ENCODE measurements around the gene BPIFB1.

Gene BPIFB1

GRCh38 chr20:33267701-33268100, 15.3 kb upstream of the BPIFB1 start:
- Histone ChIP-seq H3K4me3 (ENCODE audit: low read length) (no peak overlapping the region), H3K36me3 (replicated peaks; ENCODE audit: low read depth, low read length) (no peaks in the 10 kb centered on the region), H3K27ac (ENCODE audit: low read length) (no peak overlapping the region), H3K4me1 (ENCODE audit: low read length) (no peaks in the 10 kb centered on the region), H3K27me3 (ENCODE audit: low read depth, low read length) (peaks cover 32% of the 10 kb centered on the region), H3K4me2 (ENCODE audit: low read length) (no peak overlapping the region), H3K9ac (ENCODE audit: low read length) (no peak overlapping the region), H4K20me1 (ENCODE audit: insufficient read depth, low read length) (no peaks in the 10 kb centered on the region), H3K9me3 (ENCODE audit: insufficient read depth, low read length) (0 out of 2 replicates have a peak, but pooled peaks cover 2% of the 10 kb centered on the region), H2AFZ (ENCODE audit: low read depth, low read length) (no peak overlapping the region), H3K79me2 (ENCODE audit: low read length) (no peaks in the 10 kb centered on the region)
- TF ChIP-seq CTCF (IDR thresholded peaks at IDR 0.05; ENCODE audit: low read depth, low read length) (no peak), EZH2phosphoT487 (IDR thresholded peaks at IDR 0.05; ENCODE audit: low read depth) (no peak)

- Histone ChIP-seq H3K9me3 (ENCODE audit: insufficient read depth, low read length) (no peaks in the 10 kb centered on the region), H3K79me2 (ENCODE audit: low read length) (no peaks in the 10 kb centered on the region), H3K4me1 (ENCODE audit: low read length) (no peaks in the 10 kb centered on the region), H3K27me3 (ENCODE audit: low read depth, low read length) (peaks cover 14% of the 10 kb centered on the region), H2AFZ (ENCODE audit: low read depth, low read length) (no peak overlapping the region), H3K4me3 (ENCODE audit: low read length) (no peak overlapping the region), H3K9ac (ENCODE audit: low read length) (no peak overlapping the region), H3K4me2 (ENCODE audit: low read length) (no peak overlapping the region), H4K20me1 (ENCODE audit: insufficient read depth, low read length) (no peaks in the 10 kb centered on the region), H3K27ac (ENCODE audit: low read length) (no peak overlapping the region), H3K36me3 (replicated peaks; ENCODE audit: low read depth, low read length) (no peaks in the 10 kb centered on the region)
- TF ChIP-seq EZH2phosphoT487 (IDR thresholded peaks at IDR 0.05; ENCODE audit: low read depth): no peak
- TF ChIP-seq CTCF (IDR thresholded peaks at IDR 0.05; ENCODE audit: low read depth, low read length): no peak
Measured at GRCh38 chr20:33272155-33272873, 10.7 kb upstream of the BPIFB1 start.

GRCh38 chr20:33273117-33273851, 9.7 kb upstream of the BPIFB1 start:
- no peak overlapping the region for H3K9ac ChIP-seq (ENCODE audit: low read length)
- H2AFZ ChIP-seq (ENCODE audit: low read depth, low read length): no peak overlapping the region
- no peaks in the 10 kb centered on the region for H3K36me3 ChIP-seq (replicated peaks; ENCODE audit: low read depth, low read length)
- peaks cover 22% of the 10 kb centered on the region for H3K27me3 ChIP-seq (ENCODE audit: low read depth, low read length)
- TF ChIP-seq CTCF (IDR thresholded peaks at IDR 0.05; ENCODE audit: low read depth, low read length): no peak
- TF ChIP-seq EZH2phosphoT487 (IDR thresholded peaks at IDR 0.05; ENCODE audit: low read depth): no peak
- H3K79me2 ChIP-seq (ENCODE audit: low read length): no peaks in the 10 kb centered on the region
- no peaks in the 10 kb centered on the region for H3K9me3 ChIP-seq (ENCODE audit: insufficient read depth, low read length)
- H3K27ac ChIP-seq (ENCODE audit: low read length): no peak overlapping the region
- no peak overlapping the region for H3K4me2 ChIP-seq (ENCODE audit: low read length)
- no peaks in the 10 kb centered on the region for H3K4me1 ChIP-seq (ENCODE audit: low read length)
- H4K20me1 ChIP-seq (ENCODE audit: insufficient read depth, low read length): no peaks in the 10 kb centered on the region
- H3K4me3 ChIP-seq (ENCODE audit: low read length): no peak overlapping the region

GRCh38 chr20:33275215-33275614, 7.8 kb upstream of the BPIFB1 start:
- no peak overlapping the region for H3K4me3 ChIP-seq (ENCODE audit: low read length)
- no peaks in the 10 kb centered on the region for H4K20me1 ChIP-seq (ENCODE audit: insufficient read depth, low read length)
- H3K36me3 ChIP-seq (replicated peaks; ENCODE audit: low read depth, low read length): no peaks in the 10 kb centered on the region
- H3K79me2 ChIP-seq (ENCODE audit: low read length): no peaks in the 10 kb centered on the region
- no peak for TF ChIP-seq CTCF (IDR thresholded peaks at IDR 0.05; ENCODE audit: low read depth, low read length)
- TF ChIP-seq EZH2phosphoT487 (IDR thresholded peaks at IDR 0.05; ENCODE audit: low read depth): no peak
- no peak overlapping the region for H3K27ac ChIP-seq (ENCODE audit: low read length)
- no peak overlapping the region for H2AFZ ChIP-seq (ENCODE audit: low read depth, low read length)
- no peak overlapping the region for H3K9ac ChIP-seq (ENCODE audit: low read length)
- no peaks in the 10 kb centered on the region for H3K4me1 ChIP-seq (ENCODE audit: low read length)
- H3K9me3 ChIP-seq (ENCODE audit: insufficient read depth, low read length): no peaks in the 10 kb centered on the region
- H3K4me2 ChIP-seq (ENCODE audit: low read length): no peak overlapping the region
- H3K27me3 ChIP-seq (ENCODE audit: low read depth, low read length): peaks cover 33% of the 10 kb centered on the region

Measured in OCI-LY3 (cell line).